Activated CD4-positive, alpha-beta T cell treated with anti-CD3 and anti-CD28 coated beads for 36 hours (primary cell): ENCODE results near the gene RAB40A. TPM values are rescaled to one million over a fixed set of nuclear protein-coding genes. Genes with fewer than 3 reads are reported as not detected.

Experiments
- ATAC-seq: fragments of 200-7000 bp; cut with Tn5 transposase; one replicate; pipeline ENCODE4 v1.10.0; 2021; ENCODE audit warnings: mild to moderate bottlenecking, moderate library complexity
- CTCF ChIA-PET: fragments of 350-600 bp; sonication (Branson Sonifier 250); formaldehyde crosslinking; loops from one replicate; lab custom pipeline; 2021; ENCODE audit warnings: antibody characterized with exemption; lab: Charles Lee
- POLR2A ChIA-PET: fragments of 350-600 bp; sonication (Branson Sonifier 250); formaldehyde crosslinking; loops from one replicate; lab custom pipeline; 2021; ENCODE audit warnings: antibody characterized with exemption, inconsistent platforms; lab: Charles Lee
- DNase-seq: peaks from one replicate; pipeline ENCODE4 v3.0.0-alpha.2; 2020
- H3K27ac Mint-ChIP-seq: one replicate; pipeline ENCODE4 v1.8.0; 2021; ENCODE audit warnings: mixed read lengths
- H3K27me3 Mint-ChIP-seq: one replicate; pipeline ENCODE4 v1.8.0; 2021; ENCODE audit warnings: mixed read lengths
- H3K36me3 Mint-ChIP-seq: one replicate; pipeline ENCODE4 v1.8.0; 2021; ENCODE audit warnings: low read depth, mixed read lengths
- H3K4me1 Mint-ChIP-seq: one replicate; pipeline ENCODE4 v1.8.0; 2021; ENCODE audit warnings: mixed read lengths
- H3K4me3 Mint-ChIP-seq: one replicate; pipeline ENCODE4 v1.8.0; 2021; ENCODE audit warnings: mild to moderate bottlenecking, moderate library complexity, mixed read lengths
- H3K9me3 Mint-ChIP-seq: one replicate; pipeline ENCODE4 v1.8.0; 2021; ENCODE audit warnings: low read depth, mixed read lengths
- intact Hi-C, 2 experiments: fragments of 100-400 bp; cut with DNase I in 1 of 2; cut with micrococcal nuclease in 1 of 2; formaldehyde crosslinking; loops; one replicate each; pipeline versions ENCODE4 v1.14.2 to v1.15.1; 2022 to 2024; cut with DNase I, micrococcal nuclease
- total RNA-seq, 2 experiments: library from RNA; stranded (reverse); gene quantifications; one replicate each; pipeline ENCODE4 v1.2.3, GENCODE V29; 2021

RAB40A gene
- total RNA-seq, 2 experiments from 2014 or later, result 0.12 to 0.18 TPM

DNA sequence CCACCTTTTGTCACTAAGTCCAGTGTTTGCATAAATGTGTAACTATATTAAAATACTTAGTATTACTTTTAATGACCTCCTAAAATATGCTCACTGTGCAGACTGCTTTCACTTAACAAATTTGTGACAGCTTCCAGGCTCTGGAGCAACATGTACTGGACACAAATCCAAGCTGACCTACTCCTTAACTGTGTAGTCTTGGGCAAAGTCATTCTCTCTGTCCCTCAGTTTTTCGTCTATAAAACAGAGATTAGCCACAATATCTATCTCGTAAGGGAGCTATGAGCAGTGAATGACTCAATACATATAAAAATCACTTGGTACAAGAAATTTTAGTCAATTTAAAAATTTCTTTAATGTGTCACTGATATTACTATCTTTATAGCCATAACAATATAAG is 20.4 kb upstream of the RAB40A start:
- CTCF ChIA-PET, result no interaction called here
- no peaks in the 10 kb centered on the region for H3K27me3 Mint-ChIP-seq
- no peak for ATAC-seq
- H3K27ac Mint-ChIP-seq, result no peak overlapping the region
- intact Hi-C loops, result no loop called here
- no peak for DNase-seq
- H3K4me3 Mint-ChIP-seq, result no peak overlapping the region
- H3K36me3 Mint-ChIP-seq, result no peaks in the 10 kb centered on the region
- H3K9me3 Mint-ChIP-seq, result no peaks in the 10 kb centered on the region
- no peaks in the 10 kb centered on the region for H3K4me1 Mint-ChIP-seq
- POLR2A ChIA-PET, result no interaction called here

DNA sequence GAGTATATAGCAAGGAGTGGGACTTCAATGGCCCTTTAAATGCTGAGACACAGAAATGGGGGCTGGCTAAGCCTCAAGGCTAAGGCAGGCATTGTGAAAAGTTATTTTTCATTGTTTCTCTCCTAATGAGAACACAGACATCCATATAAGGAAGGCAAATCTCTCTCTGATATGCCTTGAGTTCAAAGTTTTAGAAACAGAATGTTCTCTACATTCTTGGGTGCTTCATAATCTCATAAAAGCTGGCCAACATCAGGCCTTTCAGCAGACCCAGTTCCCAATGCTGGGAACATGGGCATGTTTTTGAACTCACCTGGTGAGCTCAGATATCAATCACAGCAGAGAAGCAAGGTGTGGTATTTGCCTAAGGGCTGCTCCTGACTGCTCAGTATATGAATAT is 19.4 kb upstream of the RAB40A start:
- ChIA-PET CTCF (interaction anchor here (0.6 kb wide), 1 partner anchor 33 kb away, joined by 3 read pairs; no protein-coding TSS in a partner anchor), POLR2A (no interaction called here)
- H3K9me3 Mint-ChIP-seq, result no peaks in the 10 kb centered on the region
- H3K4me3 Mint-ChIP-seq, result no peak overlapping the region
- ATAC-seq, result no peak
- no peaks in the 10 kb centered on the region for H3K36me3 Mint-ChIP-seq
- DNase-seq, result no peak
- H3K4me1 Mint-ChIP-seq, result no peaks in the 10 kb centered on the region
- no peak overlapping the region for H3K27ac Mint-ChIP-seq
- intact Hi-C loops, result no loop called here
- no peaks in the 10 kb centered on the region for H3K27me3 Mint-ChIP-seq

DNA sequence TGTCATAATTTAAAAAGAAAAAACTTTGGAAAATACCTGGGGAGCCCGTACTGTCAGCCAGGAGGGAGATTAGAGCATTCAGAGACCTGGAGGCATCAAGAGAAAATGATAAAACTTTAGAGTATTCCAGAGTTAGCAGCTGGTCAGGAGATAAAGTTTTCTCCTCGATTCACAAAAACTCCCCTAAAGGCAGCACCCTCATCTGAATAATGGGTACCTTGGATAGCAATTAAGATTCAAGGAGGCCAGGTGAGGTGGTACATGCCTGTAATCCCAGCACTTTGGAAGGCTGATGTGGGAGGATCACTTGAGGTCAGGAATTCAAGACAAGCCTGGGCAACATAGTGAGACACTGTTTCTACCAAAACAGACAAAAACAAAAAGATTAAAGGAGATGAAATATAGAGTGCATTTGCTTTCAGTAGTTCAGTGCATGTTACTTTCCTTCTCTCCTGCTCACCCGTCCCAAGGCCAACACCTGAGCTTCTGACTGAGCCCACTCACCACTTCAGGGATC is 18.6 kb upstream of the RAB40A start:
- ChIA-PET POLR2A (no interaction called here), CTCF (no interaction called here)
- intact Hi-C loops, result no loop called here
- Mint-ChIP-seq H3K36me3 (no peaks in the 10 kb centered on the region), H3K27ac (no peak overlapping the region), H3K4me3 (no peak overlapping the region), H3K27me3 (no peaks in the 10 kb centered on the region), H3K9me3 (no peaks in the 10 kb centered on the region), H3K4me1 (peaks cover 2% of the 10 kb centered on the region)
- ATAC-seq (no peak), DNase-seq (no peak)

DNA sequence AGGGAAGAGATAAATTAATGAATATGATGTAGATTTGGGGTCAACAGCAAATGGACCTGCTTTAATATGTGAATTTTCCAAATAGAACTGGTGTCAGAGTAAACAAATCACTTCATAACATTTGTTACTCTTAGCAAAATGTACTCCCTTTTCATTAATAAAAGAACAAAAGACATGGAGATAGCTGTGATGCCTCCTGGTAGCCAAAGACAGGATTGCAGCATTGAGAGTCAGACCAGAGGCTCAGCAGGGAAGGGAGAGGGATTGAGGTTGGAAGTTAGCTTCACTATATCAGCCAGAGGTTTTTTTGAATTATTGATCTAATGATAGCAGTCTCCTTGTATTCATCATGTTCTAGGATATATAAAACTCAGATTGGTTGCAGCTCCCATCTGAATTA is 17.4 kb upstream of the RAB40A start:
- Mint-ChIP-seq H3K27me3 (no peaks in the 10 kb centered on the region), H3K36me3 (no peaks in the 10 kb centered on the region)
- POLR2A ChIA-PET, result no interaction called here

DNA sequence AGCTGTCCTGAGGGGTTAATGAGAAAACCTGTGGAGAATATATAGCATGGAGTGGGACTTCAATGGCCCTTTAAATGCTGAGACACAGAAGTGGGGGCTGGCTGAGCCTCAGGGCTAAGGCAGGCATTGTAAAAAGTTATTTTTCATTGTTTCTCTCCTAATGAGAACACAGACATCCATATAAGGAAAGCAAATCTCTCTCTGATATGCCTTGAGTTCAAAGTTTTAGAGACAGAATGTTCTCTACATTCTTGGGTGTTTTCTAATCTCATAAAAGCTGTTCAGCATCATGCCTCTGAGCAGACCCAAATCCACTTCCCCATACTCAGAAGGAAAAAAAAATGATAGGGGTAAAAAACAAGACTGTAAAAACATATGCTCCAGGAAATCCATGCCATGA is 16.8 kb upstream of the RAB40A start:
- H3K36me3 Mint-ChIP-seq, result no peaks in the 10 kb centered on the region
- POLR2A ChIA-PET, result no interaction called here
- ATAC-seq (no peak), DNase-seq (no peak)
- H3K9me3 Mint-ChIP-seq, result no peaks in the 10 kb centered on the region
- CTCF ChIA-PET, result interaction anchor here (0.6 kb wide), 1 partner anchor 476 kb away, joined by 3 read pairs; no protein-coding TSS in a partner anchor
- H3K27me3 Mint-ChIP-seq, result no peaks in the 10 kb centered on the region
- no peak overlapping the region for H3K4me3 Mint-ChIP-seq
- H3K4me1 Mint-ChIP-seq, result peaks cover 2% of the 10 kb centered on the region
- no peak overlapping the region for H3K27ac Mint-ChIP-seq
- intact Hi-C loops, result no loop called here

More for the DNA sequence above, 17.4 kb upstream of the RAB40A start:
- CTCF ChIA-PET, result no interaction called here
- Mint-ChIP-seq H3K4me1 (peaks cover 2% of the 10 kb centered on the region), H3K27ac (no peak overlapping the region), H3K9me3 (no peaks in the 10 kb centered on the region), H3K4me3 (no peak overlapping the region)
- DNase-seq (no peak), ATAC-seq (no peak)
- intact Hi-C loops, result no loop called here

DNA sequence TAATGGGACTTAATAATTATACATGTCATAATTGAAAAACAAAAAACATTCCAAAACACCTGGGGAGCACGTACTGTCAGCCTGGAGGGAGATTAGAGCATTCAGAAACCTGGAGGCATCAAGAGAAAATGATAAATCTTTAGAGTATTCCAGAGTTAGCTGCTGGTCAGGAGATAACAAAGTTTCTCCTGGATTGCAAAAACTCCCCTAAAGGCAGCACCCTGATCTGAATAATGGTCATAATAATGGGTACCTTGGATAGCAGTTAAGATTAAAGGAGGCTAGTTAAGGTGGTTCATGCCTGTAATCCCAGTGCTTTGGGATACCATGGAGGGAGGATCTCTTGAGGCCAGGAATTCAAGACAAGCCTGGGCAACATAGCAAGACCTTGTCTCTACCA is 15.9 kb upstream of the RAB40A start:
- ChIA-PET CTCF (no interaction called here), POLR2A (no interaction called here)
- Mint-ChIP-seq H3K4me3 (no peak overlapping the region), H3K4me1 (peaks cover 2% of the 10 kb centered on the region), H3K36me3 (no peaks in the 10 kb centered on the region), H3K27ac (no peak overlapping the region), H3K27me3 (no peaks in the 10 kb centered on the region), H3K9me3 (no peaks in the 10 kb centered on the region)
- ATAC-seq (no peak), DNase-seq (no peak)
- intact Hi-C loops, result no loop called here

DNA sequence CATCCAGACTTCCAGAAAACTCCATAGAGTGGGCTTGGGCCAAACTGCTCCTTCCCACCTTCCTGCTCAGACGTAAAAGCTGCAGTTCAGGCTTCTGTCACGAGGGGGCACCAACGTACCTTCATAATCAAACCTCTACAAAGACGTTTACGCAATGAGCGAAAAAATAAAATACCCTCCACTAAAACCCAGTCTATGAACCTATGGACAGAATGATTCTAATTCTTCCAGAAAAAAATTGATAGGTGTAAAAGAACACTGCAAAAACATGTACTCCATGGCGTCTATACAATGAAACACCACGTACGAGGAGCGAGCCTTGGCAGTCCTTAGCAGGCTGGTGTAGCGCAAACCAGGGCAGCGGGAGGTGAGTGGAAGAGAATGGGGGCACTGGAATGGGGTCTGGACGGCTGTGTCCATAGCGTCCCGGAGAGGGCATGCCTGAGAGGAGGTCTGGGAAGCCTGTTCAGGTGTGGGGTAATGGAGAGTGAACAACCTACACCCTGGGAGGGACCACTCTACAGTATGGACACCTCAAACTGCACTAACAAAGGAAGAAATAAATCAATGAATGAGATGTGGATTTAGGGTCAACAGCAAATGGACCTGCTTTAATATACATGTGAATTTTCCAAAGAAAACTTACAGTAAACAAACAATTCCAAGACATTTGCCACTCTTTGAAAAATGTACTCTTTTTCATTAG is 14.4 kb upstream of the RAB40A start:
- peak overlapping the region; percentile 30 for H3K4me3 Mint-ChIP-seq
- no peaks in the 10 kb centered on the region for H3K9me3 Mint-ChIP-seq
- no peaks in the 10 kb centered on the region for H3K27me3 Mint-ChIP-seq
- peak; percentile 64 for ATAC-seq
- DNase-seq, result peak; percentile 77
- CTCF ChIA-PET, result interaction anchor here (0.7 to 2.4 kb wide), 14 partner anchors 14 to 586 kb away, joined by 3 to 6 read pairs (median 3); partner anchors contain the start of gene RAB9B
- H3K4me1 Mint-ChIP-seq, result peaks cover 2% of the 10 kb centered on the region
- intact Hi-C loops, result loop anchor here (1.0 to 5.0 kb wide), 5 partner anchors 154 to 284 kb away; partner anchors contain the start of genes MORF4L2 (in 1 of the 2) and TMEM31 (in 1 of the 2)
- H3K36me3 Mint-ChIP-seq, result no peaks in the 10 kb centered on the region
- POLR2A ChIA-PET, result interaction anchor here (0.6 to 0.9 kb wide), 3 partner anchors 21 to 586 kb away, joined by 3 to 4 read pairs (median 3); no protein-coding TSS in a partner anchor
- H3K27ac Mint-ChIP-seq, result no peak overlapping the region

DNA sequence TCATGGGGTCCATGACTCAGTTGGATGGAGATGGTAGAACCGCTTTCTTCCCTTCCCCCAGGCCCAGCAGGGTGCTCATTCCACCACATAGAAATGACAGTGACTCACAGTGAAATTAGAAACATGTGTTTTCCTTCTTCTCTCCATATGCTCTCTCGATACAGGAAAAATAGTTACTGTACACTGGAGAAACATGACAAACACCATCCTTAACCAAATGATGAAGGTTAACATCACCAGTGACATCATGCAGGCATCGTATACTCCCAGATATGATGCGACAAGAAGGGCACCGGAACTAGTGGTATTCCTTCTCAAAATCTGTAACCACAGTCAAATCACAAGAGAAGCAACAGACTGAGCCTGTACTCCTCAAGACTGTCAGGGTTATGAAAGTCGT is 11.7 kb upstream of the RAB40A start:
- no peak for ATAC-seq
- Mint-ChIP-seq H3K27me3 (no peaks in the 10 kb centered on the region), H3K9me3 (no peaks in the 10 kb centered on the region), H3K36me3 (no peaks in the 10 kb centered on the region), H3K4me3 (no peak overlapping the region), H3K27ac (no peak overlapping the region), H3K4me1 (peaks cover 2% of the 10 kb centered on the region)
- intact Hi-C loops, result loop anchor here in 1 of 2 experiments (5.0 kb wide), 1 partner anchor 156 kb away; the partner anchor contains the start of gene MORF4L2
- ChIA-PET POLR2A (no interaction called here), CTCF (no interaction called here)
- no peak for DNase-seq

DNA sequence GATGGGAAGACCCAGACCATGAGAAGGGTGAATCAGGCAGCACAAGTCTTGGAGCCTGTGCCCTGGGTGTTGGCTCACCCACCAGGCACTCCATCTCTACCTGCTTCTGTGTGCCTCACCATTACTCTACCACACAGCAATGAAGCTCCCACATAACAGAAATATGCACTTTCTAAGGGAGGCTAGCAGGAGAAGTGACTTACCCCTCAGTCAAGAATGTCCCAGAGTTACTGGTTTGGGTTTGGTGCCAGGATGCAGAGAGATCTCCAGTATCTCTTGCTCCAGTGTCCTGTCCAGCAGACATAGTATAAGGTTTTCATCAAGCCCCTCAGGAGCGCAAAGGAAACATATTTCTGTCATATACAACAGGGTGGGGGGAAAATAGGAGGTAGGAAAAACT is 11.3 kb upstream of the RAB40A start:
- Mint-ChIP-seq H3K4me3 (no peak overlapping the region), H3K9me3 (no peaks in the 10 kb centered on the region), H3K27me3 (no peaks in the 10 kb centered on the region), H3K27ac (no peak overlapping the region), H3K36me3 (no peaks in the 10 kb centered on the region), H3K4me1 (peaks cover 2% of the 10 kb centered on the region)
- POLR2A ChIA-PET, result no interaction called here
- no peak for DNase-seq
- intact Hi-C loops, result loop anchor here in 1 of 2 experiments (5.0 kb wide), 1 partner anchor 157 kb away; the partner anchor contains the start of gene MORF4L2
- no peak for ATAC-seq
- CTCF ChIA-PET, result no interaction called here

DNA sequence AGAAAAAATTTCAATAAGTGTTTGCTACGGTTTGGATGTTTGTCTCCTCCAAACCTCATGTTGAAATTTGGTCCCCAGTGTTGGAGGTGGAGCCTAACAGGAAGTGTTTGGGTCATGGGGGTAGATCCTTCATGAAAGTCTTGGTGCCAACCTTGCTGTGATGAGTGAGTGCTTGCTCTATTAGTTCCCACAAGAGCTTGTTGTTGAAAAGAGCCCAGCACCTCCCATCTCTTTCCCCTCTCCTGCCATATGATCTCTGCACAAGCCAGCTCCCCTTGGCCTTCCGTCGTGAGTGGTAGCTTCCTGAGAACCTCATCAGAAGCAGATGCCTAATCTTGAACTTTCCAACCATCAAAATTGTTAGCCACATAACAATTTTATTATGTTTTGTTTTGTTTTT is 10.3 kb upstream of the RAB40A start:
- no peaks in the 10 kb centered on the region for H3K27me3 Mint-ChIP-seq
- H3K27ac Mint-ChIP-seq, result no peak overlapping the region
- H3K9me3 Mint-ChIP-seq, result no peaks in the 10 kb centered on the region
- no peak overlapping the region for H3K4me3 Mint-ChIP-seq
- CTCF ChIA-PET, result interaction anchor here (0.5 kb wide), 1 partner anchor 181 kb away, joined by 3 read pairs; the partner anchor contains the start of gene TMEM31
- ATAC-seq (no peak), DNase-seq (no peak)
- intact Hi-C loops, result no loop called here
- H3K36me3 Mint-ChIP-seq, result no peaks in the 10 kb centered on the region
- H3K4me1 Mint-ChIP-seq, result peaks cover 2% of the 10 kb centered on the region
- POLR2A ChIA-PET, result no interaction called here

DNA sequence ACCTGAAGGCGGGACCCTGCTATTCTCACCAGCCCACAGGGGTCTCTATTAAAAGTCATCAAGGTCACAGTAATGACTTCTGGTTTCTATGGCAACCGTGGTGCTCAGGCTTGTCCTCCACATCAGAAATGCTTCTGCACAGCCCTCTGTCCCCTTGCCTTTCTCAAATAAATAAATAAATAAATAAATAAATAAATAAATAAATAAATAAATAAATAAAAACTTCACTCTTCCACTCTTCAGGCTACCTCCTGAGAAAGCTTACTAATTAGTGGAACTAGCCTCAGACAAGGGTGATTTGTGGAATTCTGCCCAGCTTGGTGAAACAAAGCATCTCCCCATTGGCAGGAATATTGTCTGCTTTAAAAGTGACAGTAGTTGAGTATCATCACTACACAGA is 5.5 kb upstream of the RAB40A start:
- ChIA-PET CTCF (no interaction called here), POLR2A (no interaction called here)
- Mint-ChIP-seq H3K36me3 (no peaks in the 10 kb centered on the region), H3K27me3 (no peaks in the 10 kb centered on the region), H3K27ac (no peak overlapping the region), H3K4me1 (no peaks in the 10 kb centered on the region), H3K4me3 (no peak overlapping the region), H3K9me3 (no peaks in the 10 kb centered on the region)
- ATAC-seq, result no peak
- intact Hi-C loops, result no loop called here
- no peak for DNase-seq

DNA sequence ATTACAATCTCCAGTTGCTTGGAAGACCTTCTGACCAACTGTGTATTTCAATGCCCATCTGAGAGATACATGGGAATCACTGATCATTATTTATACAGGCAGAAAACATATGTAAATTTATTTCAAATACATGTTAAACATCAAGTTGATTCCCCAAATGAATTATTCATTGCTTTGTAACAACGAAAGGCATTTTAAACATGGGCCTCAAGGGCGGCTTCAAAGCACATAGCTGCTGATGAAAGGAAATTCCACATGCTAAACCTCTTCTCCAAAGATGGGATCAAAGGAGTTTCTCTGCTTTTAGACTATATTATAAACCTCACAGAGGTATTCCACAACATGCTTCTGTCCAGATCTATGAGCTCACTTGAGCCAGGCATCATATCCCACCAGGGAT is 4.3 kb upstream of the RAB40A start:
- intact Hi-C loops, result no loop called here
- ATAC-seq (no peak), DNase-seq (no peak)
- no peaks in the 10 kb centered on the region for H3K36me3 Mint-ChIP-seq
- POLR2A ChIA-PET, result no interaction called here
- CTCF ChIA-PET, result no interaction called here
- H3K27me3 Mint-ChIP-seq, result no peaks in the 10 kb centered on the region
- no peaks in the 10 kb centered on the region for H3K4me1 Mint-ChIP-seq
- no peaks in the 10 kb centered on the region for H3K9me3 Mint-ChIP-seq
- no peak overlapping the region for H3K4me3 Mint-ChIP-seq
- no peak overlapping the region for H3K27ac Mint-ChIP-seq
